Astrocyte (in vitro differentiated cells and primary cell): ENCODE results near the gene SNUPN. TPM values are rescaled to one million over a fixed set of nuclear protein-coding genes. Genes with fewer than 3 reads are reported as not detected.

ENCODE experiments used
- DNase-seq: peaks from one replicate; pipeline ENCODE4 v3.0.0-alpha.2; 2010; ENCODE audit warnings: low read depth
- FAIRE-seq: peaks from 2 replicates; lab custom pipeline; 2011; peaks lifted over from hg19 to GRCh38; lab: Jason Lieb, UNC
- H2AFZ ChIP-seq: 2 replicates; pipeline ENCODE4 v1.6.0; 2012; ENCODE audit warnings: low read depth, low read length, inconsistent platforms
- H3K27ac ChIP-seq: 2 replicates; pipeline ENCODE4 v1.5.1; 2011; ENCODE audit warnings: low read depth, low read length, inconsistent platforms
- H3K27me3 ChIP-seq: 2 replicates; pipeline ENCODE4 v1.6.0; 2011; ENCODE audit warnings: low read length, inconsistent platforms; ENCODE audit not compliant: insufficient read depth
- H3K36me3 ChIP-seq: 2 replicates; pipeline ENCODE4 v1.5.1; 2011; ENCODE audit warnings: low read length, inconsistent platforms; ENCODE audit not compliant: insufficient read depth
- H3K4me1 ChIP-seq: 2 replicates; pipeline ENCODE4 v1.5.1; 2011; ENCODE audit warnings: low read length, inconsistent platforms; ENCODE audit not compliant: insufficient read depth
- H3K4me2 ChIP-seq: 2 replicates; pipeline ENCODE4 v1.6.0; 2012; ENCODE audit warnings: low read length, inconsistent platforms
- H3K4me3 ChIP-seq: 2 replicates; pipeline ENCODE4 v1.5.1; 2011; ENCODE audit warnings: low read depth, mild to moderate bottlenecking, low read length, inconsistent platforms; ENCODE audit not compliant: insufficient read depth
- H3K79me2 ChIP-seq: 2 replicates; pipeline ENCODE4 v1.6.0; 2012; ENCODE audit warnings: mild to moderate bottlenecking, low read length, inconsistent platforms; ENCODE audit not compliant: insufficient read depth
- H3K9ac ChIP-seq: 2 replicates; pipeline ENCODE4 v1.6.0; 2012; ENCODE audit warnings: mild to moderate bottlenecking, low read length, inconsistent platforms
- H3K9me3 ChIP-seq: 2 replicates; pipeline ENCODE4 v1.5.1; 2012; ENCODE audit warnings: low read depth, mild to moderate bottlenecking, low read length, inconsistent platforms; ENCODE audit not compliant: insufficient read depth
- H4K20me1 ChIP-seq: 2 replicates; pipeline ENCODE4 v1.6.0; 2012; ENCODE audit warnings: low read length, inconsistent platforms; ENCODE audit not compliant: insufficient read depth
- H3K27ac Mint-ChIP-seq: one replicate; pipeline ENCODE4 v1.8.0; 2021; ENCODE audit warnings: mild to moderate bottlenecking, mixed read lengths; ENCODE audit not compliant: unreplicated experiment
- H3K27me3 Mint-ChIP-seq: one replicate; pipeline ENCODE4 v1.8.0; 2021; ENCODE audit warnings: low read depth, mixed read lengths; ENCODE audit not compliant: unreplicated experiment
- H3K36me3 Mint-ChIP-seq: one replicate; pipeline ENCODE4 v1.8.0; 2021; ENCODE audit warnings: low read depth, mixed read lengths; ENCODE audit not compliant: unreplicated experiment
- H3K4me1 Mint-ChIP-seq: one replicate; pipeline ENCODE4 v1.8.0; 2021; ENCODE audit warnings: low read depth, mixed read lengths; ENCODE audit not compliant: unreplicated experiment
- H3K4me3 Mint-ChIP-seq: one replicate; pipeline ENCODE4 v1.8.0; 2021; ENCODE audit warnings: mild to moderate bottlenecking, moderate library complexity, mixed read lengths; ENCODE audit not compliant: unreplicated experiment
- H3K9me3 Mint-ChIP-seq: one replicate; pipeline ENCODE4 v1.8.0; 2021; ENCODE audit warnings: mild to moderate bottlenecking, mixed read lengths; ENCODE audit not compliant: unreplicated experiment
- EZH2 ChIP-seq: IDR thresholded peaks from 2 replicates; pipeline ENCODE4 v1.6.1; 2012; ENCODE audit warnings: mild to moderate bottlenecking, low read length, inconsistent platforms; ENCODE audit not compliant: insufficient read depth
- total RNA-seq: library from RNA; stranded (reverse); gene quantifications from 2 replicates; pipeline ENCODE4 v1.2.1, GENCODE V29; 2021
- TF ChIP-seq, protein P1 (sequence below): IDR thresholded peaks from 2 replicates; pipeline ENCODE4 v1.5.1; 2011; ENCODE audit warnings: low read depth, mild to moderate bottlenecking, inconsistent platforms, low read length, moderate library complexity; ENCODE audit not compliant: insufficient read depth

The SNUPN gene
- total RNA-seq, 1 donor from 2014 or later = 15.9 TPM

GRCh38 chr15:75596703-75597345, 28.7 kb downstream of the SNUPN start:
- Mint-ChIP-seq H3K4me1 (peaks cover 2% of the 10 kb centered on the region), H3K27ac (no peak overlapping the region), H3K36me3 (peaks cover 33% of the 10 kb centered on the region), H3K4me3 (no peak overlapping the region), H3K27me3 (no peaks in the 10 kb centered on the region), H3K9me3 (no peaks in the 10 kb centered on the region)
- DNase-seq (no peak), FAIRE-seq (no peak)
- Histone ChIP-seq H3K27ac (no peak overlapping the region), H3K79me2 (no peaks in the 10 kb centered on the region), H3K27me3 (no peaks in the 10 kb centered on the region), H3K9ac (no peak overlapping the region), H2AFZ (no peak overlapping the region), H3K4me1 (no peaks in the 10 kb centered on the region), H3K4me2 (no peak overlapping the region), H4K20me1 (no peaks in the 10 kb centered on the region), H3K36me3 (peaks cover 19% of the 10 kb centered on the region), H3K4me3 (no peak overlapping the region), H3K9me3 (no peaks in the 10 kb centered on the region)
- TF ChIP-seq EZH2 = no peak
- TF ChIP-seq, protein P1, sequence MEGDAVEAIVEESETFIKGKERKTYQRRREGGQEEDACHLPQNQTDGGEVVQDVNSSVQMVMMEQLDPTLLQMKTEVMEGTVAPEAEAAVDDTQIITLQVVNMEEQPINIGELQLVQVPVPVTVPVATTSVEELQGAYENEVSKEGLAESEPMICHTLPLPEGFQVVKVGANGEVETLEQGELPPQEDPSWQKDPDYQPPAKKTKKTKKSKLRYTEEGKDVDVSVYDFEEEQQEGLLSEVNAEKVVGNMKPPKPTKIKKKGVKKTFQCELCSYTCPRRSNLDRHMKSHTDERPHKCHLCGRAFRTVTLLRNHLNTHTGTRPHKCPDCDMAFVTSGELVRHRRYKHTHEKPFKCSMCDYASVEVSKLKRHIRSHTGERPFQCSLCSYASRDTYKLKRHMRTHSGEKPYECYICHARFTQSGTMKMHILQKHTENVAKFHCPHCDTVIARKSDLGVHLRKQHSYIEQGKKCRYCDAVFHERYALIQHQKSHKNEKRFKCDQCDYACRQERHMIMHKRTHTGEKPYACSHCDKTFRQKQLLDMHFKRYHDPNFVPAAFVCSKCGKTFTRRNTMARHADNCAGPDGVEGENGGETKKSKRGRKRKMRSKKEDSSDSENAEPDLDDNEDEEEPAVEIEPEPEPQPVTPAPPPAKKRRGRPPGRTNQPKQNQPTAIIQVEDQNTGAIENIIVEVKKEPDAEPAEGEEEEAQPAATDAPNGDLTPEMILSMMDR = no peak

DNA sequence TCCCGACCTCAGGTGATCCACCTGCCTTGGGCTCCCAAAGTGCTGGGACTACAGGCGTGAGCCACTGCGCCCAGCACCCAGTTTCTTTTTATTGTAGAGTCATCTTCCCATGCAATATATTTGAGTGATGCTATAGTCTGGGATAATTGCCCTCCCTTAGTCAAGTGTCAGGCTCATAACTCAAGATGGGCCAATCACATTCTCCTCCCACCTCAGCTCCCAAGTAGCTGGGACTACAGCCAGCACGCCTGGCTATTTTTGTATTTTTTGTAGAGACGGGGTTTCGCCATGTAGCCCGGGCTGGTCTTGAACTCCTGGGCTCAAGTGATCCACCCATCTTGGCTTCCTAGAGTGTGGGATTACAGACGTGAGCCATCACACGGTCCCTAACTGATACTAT, 31.2 kb downstream of the SNUPN start:
- Mint-ChIP-seq H3K4me3 (no peak overlapping the region), H3K4me1 (peaks cover 5% of the 10 kb centered on the region), H3K9me3 (no peaks in the 10 kb centered on the region), H3K27ac (no peak overlapping the region), H3K27me3 (no peaks in the 10 kb centered on the region), H3K36me3 (peaks cover 28% of the 10 kb centered on the region)
- H3K27me3 ChIP-seq = no peaks in the 10 kb centered on the region
- no peaks in the 10 kb centered on the region for H3K4me1 ChIP-seq
- H3K4me3 ChIP-seq = no peak overlapping the region
- no peaks in the 10 kb centered on the region for H4K20me1 ChIP-seq
- H3K79me2 ChIP-seq = no peaks in the 10 kb centered on the region
- DNase-seq (no peak), FAIRE-seq (no peak)
- H3K27ac ChIP-seq = no peak overlapping the region
- TF ChIP-seq EZH2 = no peak
- TF ChIP-seq, protein P1 = no peak
- H3K9me3 ChIP-seq = no peaks in the 10 kb centered on the region
- H2AFZ ChIP-seq = no peak overlapping the region
- no peak overlapping the region for H3K9ac ChIP-seq
- no peak overlapping the region for H3K4me2 ChIP-seq
- peaks cover 12% of the 10 kb centered on the region for H3K36me3 ChIP-seq

DNA sequence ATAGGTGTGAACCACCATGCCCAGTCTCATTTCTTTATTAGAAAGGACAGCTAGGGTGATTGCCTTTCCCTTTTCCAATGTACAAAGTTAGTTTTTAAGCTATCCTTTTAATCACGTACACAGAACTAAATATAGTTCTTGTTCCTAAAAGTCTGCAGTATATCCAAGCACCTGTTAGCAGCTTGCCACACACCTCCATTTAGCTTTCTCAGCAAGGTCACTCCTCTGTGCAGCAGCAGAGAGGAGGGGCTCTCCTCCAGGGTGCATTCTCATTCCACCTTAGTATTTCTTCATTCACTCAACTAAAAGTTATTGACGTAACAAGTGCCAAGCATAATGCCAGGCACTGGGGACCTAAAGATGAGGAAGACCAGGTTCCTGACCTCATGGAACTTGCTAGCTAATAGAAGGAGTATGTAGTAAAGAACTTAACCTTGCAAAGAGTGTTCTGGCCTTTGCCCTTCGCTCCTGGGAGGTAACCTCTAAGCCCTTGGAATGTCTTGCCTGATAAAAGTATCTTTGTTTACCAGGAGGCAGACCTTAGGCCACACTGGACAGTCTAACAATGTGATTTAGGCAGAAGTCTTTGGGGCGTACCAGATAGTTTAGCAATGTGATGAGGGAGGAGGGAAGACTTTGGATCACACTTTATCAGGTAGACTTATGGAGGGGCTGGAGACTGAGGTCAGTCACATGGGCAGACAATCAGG, 33.7 kb downstream of the SNUPN start:
- Mint-ChIP-seq H3K27ac (no peak overlapping the region), H3K36me3 (peaks cover 15% of the 10 kb centered on the region), H3K9me3 (no peaks in the 10 kb centered on the region), H3K4me1 (peaks cover 3% of the 10 kb centered on the region), H3K4me3 (no peak overlapping the region), H3K27me3 (no peaks in the 10 kb centered on the region)
- FAIRE-seq = no peak
- Histone ChIP-seq H3K27me3 (no peaks in the 10 kb centered on the region), H3K9ac (no peak overlapping the region), H3K9me3 (no peaks in the 10 kb centered on the region), H3K79me2 (no peaks in the 10 kb centered on the region), H3K4me2 (no peak overlapping the region), H3K36me3 (peaks cover 4% of the 10 kb centered on the region), H4K20me1 (no peaks in the 10 kb centered on the region), H3K4me3 (no peak overlapping the region), H3K4me1 (no peaks in the 10 kb centered on the region), H3K27ac (no peak overlapping the region), H2AFZ (no peak overlapping the region)
- DNase-seq = no peak
- TF ChIP-seq, protein P1 = no peak
- no peak for TF ChIP-seq EZH2
